Lower leg skin (tissue), 4 donors: ENCODE results near the gene ABCA1. TPM values are rescaled to one million over a fixed set of nuclear protein-coding genes. Genes with fewer than 3 reads are reported as not detected.

Experiments used
- DNase-seq, 2 donors: peaks; one replicate each; pipeline ENCODE4 v3.0.0-alpha.2; 2019; ENCODE audit warnings: low spot score in 2 of 2
- H3K4me3 ChIP-seq: fragments of 200-600 bp; sonication (generic); 2 replicates; pipeline ENCODE4 v1.5.1; 2017; ENCODE audit warnings: mild to moderate bottlenecking, low read depth; ENCODE audit not compliant: poor library complexity, severe bottlenecking
- POLR2A ChIP-seq, 2 donors: fragments of 450-650 bp; IDR thresholded peaks; one replicate each; pipeline ENCODE4 v1.6.1; 2016 to 2017; ENCODE audit warnings: antibody characterized with exemption in 2 of 2, mild to moderate bottlenecking in 1 of 2, moderate library complexity in 1 of 2
- WGBS, 2 donors: methylation state at CpG; one replicate each; pipeline ENCODE4 v1.1.5; 2018; 5-methylcytosine and 5-hydroxymethylcytosine counted together
- intact Hi-C: fragments of 100-400 bp; cut with DNase I; formaldehyde crosslinking; loops from one replicate; pipeline ENCODE4 v1.15.0; 2023; ENCODE audit warnings: low total_unique reads
- total RNA-seq, 4 donors: library from RNA; depleted of rRNA; stranded (reverse); fragments of >200 nt; gene quantifications; one replicate each; pipeline ENCODE4 v1.1.0, GENCODE V29; 2016
- TF ChIP-seq, protein P1 (sequence below), 3 donors: fragments of 450-650 bp; IDR thresholded peaks; one replicate each; pipeline ENCODE4 v1.5.1; 2016; ENCODE audit warnings: antibody characterized with exemption in 3 of 3, mild to moderate bottlenecking in 3 of 3, moderate library complexity in 2 of 3

ABCA1 gene
- total RNA-seq, 4 donors from 2014 or later: 35.6 to 60.7 (median 39.8) TPM

DNA sequence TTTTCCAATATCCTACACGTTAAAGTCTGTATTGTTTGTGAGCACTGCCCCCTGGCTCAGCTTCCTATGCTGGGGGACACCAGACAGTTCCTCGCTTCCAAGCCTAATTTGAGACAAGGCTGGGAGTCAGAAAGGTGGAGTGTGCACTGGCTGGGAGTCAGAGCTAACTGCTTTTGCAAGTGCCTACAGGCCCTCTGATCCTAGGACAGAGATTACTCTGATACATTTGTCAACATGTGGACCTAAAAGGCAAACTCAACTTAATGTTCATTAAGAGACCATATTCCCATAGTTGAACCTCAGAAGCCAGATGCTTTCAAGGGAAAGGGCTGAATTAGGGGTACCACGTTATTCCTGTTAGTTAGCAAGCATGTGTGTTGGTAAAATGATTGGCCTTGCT is 83.2 kb downstream of the ABCA1 start:
- H3K4me3 ChIP-seq: no peak overlapping the region
- DNase-seq: no peak
- 38 to 42% methylated on average over 3 of the region's 3 CpGs for WGBS, 2 donors
- intact Hi-C loops: no loop called here
- TF ChIP-seq, protein P1, sequence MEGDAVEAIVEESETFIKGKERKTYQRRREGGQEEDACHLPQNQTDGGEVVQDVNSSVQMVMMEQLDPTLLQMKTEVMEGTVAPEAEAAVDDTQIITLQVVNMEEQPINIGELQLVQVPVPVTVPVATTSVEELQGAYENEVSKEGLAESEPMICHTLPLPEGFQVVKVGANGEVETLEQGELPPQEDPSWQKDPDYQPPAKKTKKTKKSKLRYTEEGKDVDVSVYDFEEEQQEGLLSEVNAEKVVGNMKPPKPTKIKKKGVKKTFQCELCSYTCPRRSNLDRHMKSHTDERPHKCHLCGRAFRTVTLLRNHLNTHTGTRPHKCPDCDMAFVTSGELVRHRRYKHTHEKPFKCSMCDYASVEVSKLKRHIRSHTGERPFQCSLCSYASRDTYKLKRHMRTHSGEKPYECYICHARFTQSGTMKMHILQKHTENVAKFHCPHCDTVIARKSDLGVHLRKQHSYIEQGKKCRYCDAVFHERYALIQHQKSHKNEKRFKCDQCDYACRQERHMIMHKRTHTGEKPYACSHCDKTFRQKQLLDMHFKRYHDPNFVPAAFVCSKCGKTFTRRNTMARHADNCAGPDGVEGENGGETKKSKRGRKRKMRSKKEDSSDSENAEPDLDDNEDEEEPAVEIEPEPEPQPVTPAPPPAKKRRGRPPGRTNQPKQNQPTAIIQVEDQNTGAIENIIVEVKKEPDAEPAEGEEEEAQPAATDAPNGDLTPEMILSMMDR (IDR thresholded peaks at IDR 0.05): no peak
- no peak for TF ChIP-seq POLR2A (IDR thresholded peaks at IDR 0.05)

DNA sequence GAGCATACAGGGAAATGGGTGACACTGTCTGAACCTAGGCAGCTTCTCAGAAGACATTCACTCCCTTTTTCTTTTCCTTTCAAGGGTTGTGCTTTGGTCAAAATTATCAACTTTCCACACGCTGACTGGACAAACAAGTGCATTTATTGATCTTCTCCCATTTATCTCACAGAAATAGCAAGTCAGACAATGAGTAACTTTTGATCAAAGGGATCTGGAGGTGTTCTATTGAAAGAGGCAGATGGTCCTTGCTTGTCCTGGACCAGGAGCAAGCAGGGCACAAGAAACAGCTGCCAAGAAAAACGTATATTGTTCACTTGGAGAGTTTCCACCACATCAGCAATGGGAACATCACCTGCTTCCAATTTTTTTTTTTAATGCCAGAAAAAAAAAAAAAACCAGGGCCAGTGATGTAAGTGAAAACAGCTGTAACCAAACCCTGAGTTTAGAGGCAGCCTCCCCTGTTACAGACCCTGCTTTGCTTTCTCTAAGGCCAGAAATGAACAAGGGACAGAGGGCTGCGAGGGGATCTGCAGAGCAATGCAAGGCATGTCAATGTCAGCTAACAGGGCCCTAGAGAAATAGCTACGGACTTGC is 84.2 kb downstream of the ABCA1 start:
- 47 to 66% methylated on average over 4 of the region's 4 CpGs for whole genome bisulfite sequencing, 2 donors
- TF ChIP-seq, protein P1 (IDR thresholded peaks at IDR 0.05): no peak
- no peak for TF ChIP-seq POLR2A (IDR thresholded peaks at IDR 0.05)
- intact Hi-C loops: no loop called here
- no peak for DNase-seq
- no peak overlapping the region for H3K4me3 ChIP-seq

DNA sequence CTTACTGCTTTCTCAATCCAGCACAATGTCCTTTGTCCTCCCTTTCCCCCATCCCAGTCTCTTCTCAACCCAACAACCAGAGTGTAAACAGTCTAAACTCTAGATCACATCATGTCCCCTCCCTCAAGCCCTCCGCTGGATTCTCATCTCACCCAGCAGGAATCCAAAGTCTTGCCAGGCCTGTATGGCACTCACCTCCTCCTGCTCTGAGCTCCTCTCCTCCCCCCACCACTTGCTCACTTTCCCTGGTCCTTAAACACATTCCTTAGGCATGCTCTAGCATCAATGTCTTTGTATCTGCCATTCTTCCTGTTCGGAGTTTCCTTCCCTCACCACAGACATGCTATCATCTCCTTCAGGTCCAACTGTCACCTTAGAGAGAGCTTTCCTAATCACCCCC is 85.3 kb downstream of the ABCA1 start:
- no peak overlapping the region for H3K4me3 ChIP-seq
- peak in 1 of 2 donors; percentile 56 for DNase-seq
- no peak for TF ChIP-seq POLR2A (IDR thresholded peaks at IDR 0.05)
- TF ChIP-seq, protein P1 (IDR thresholded peaks at IDR 0.05): no peak
- 96 to 100% methylated on average over 2 of the region's 2 CpGs for WGBS, 2 donors
- intact Hi-C loops: no loop called here

DNA sequence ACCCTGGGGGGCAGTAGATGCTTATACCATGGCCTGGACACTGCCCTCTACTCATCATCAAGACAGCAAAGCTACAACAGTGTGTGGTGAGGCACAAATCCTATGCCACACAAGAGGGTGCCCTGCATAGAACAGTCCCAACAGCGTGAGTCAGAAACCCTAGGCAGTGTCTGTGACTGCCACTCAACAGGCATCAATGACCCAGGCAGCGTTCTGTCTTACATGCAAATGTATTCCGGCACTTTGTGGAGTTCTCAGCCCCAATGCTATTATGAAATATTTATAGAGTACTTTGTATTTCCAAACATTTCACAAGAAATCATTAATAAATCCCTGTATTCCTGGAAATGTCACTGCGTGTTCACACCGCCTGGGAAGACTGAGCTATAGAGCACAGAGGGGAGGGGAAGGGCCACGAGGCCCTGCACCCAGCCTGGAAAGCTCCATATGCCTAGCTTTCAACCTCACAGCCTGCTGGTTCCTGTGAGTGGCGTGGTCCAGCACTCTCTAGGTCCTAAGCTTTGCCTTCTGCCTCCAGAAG is 86.3 kb downstream of the ABCA1 start:
- DNase-seq: peak in 1 of 2 donors; percentile 68
- H3K4me3 ChIP-seq: no peak overlapping the region
- intact Hi-C loops: no loop called here
- 83 to 92% methylated on average over 7 of the region's 7 CpGs for WGBS, 2 donors
- TF ChIP-seq, protein P1 (IDR thresholded peaks at IDR 0.05): no peak
- TF ChIP-seq POLR2A (IDR thresholded peaks at IDR 0.05): no peak

DNA sequence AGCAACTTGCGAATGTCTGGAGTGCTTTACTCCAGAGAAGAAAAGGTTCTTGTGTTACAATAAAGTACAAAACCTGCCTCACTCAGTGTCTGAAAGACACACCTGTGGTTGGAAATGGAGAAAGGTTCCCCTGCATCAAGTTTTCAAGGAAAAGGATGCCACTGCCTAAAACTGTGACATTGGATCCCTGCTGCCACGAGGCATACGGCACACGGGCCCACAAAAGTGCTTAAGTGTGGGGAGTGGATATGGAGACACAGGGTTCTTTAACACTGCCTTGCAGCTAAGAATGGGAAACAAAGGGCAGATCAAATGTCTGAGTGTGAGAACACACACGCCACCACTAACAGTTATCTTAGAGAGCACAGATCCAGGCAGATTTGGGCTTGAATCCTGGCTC is 89.0 kb downstream of the ABCA1 start:
- no peak for DNase-seq
- no peak overlapping the region for H3K4me3 ChIP-seq
- intact Hi-C loops: no loop called here
- TF ChIP-seq, protein P1 (IDR thresholded peaks at IDR 0.05): no peak
- TF ChIP-seq POLR2A (IDR thresholded peaks at IDR 0.05): no peak
- 82 to 96% methylated on average over 5 of the region's 5 CpGs for WGBS, 2 donors

DNA sequence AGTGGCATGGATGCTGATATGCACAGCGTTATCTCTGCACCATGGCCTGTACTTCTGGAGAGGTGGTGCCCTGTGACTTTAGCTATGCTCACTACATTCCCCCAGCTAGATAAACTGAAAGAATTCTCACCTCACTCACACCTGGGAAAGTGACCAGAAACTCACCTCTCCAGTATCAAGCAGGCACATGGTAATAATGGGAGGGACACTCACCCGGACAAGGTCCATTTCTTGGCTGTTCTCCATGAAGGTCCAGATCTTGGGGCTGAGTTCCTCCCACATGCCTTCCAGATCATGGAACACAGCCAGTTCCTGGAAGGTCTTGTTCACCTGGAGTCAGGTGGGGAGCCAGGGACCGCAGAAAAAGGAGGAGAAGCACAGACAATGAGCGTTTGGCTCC is 91.2 kb downstream of the ABCA1 start:
- 80 to 84% methylated on average over 4 of the region's 4 CpGs for WGBS, 2 donors
- no peak overlapping the region for H3K4me3 ChIP-seq

More for the DNA sequence above, 91.2 kb downstream of the ABCA1 start:
- no peak for TF ChIP-seq POLR2A (IDR thresholded peaks at IDR 0.05)
- TF ChIP-seq, protein P1 (IDR thresholded peaks at IDR 0.05): no peak
- no peak for DNase-seq
- intact Hi-C loops: no loop called here
